Pancreas (tissue), 10 donors: ENCODE results near the gene PPP2R3C. TPM values are rescaled to one million over a fixed set of nuclear protein-coding genes. Genes with fewer than 3 reads are reported as not detected.
A peak's percentile ranks its signal among the peaks of the same experiment; 100 is the strongest.
"Not testable (repeated sequence)": the region's sequence is repeated elsewhere in the genome, so short reads cannot be mapped to it uniquely, and the experiment has no call there.

Experiments used
- ATAC-seq, 4 donors: fragments of 200-7000 bp; cut with Tn5 transposase; one replicate each; pipeline versions ENCODE4 v1.8.0 to v1.9.1; 2020; ENCODE audit warnings: mild to moderate bottlenecking in 4 of 4, moderate library complexity in 4 of 4
- DNase-seq, 6 donors: peaks; one replicate each; pipeline ENCODE4 v3.0.0-alpha.2; 2020
- FAIRE-seq: peaks from 2 replicates; lab custom pipeline; 2012; peaks lifted over from hg19 to GRCh38; lab: Jason Lieb, UNC
- H3K27ac ChIP-seq, 4 donors: fragments of 200-600 bp; sonication (generic); 1 replicate in 3 of 4; 2 replicates in 1 of 4; pipeline versions ENCODE4 v1.5.0 to v1.8.0; 2020
- H3K27me3 ChIP-seq, 4 donors: fragments of 200-600 bp; one replicate each; pipeline ENCODE4 v1.8.0; 2021
- H3K36me3 ChIP-seq, 3 donors: fragments of 200-600 bp; sonication (generic) in 1 of 3; one replicate each; pipeline versions ENCODE4 v1.5.0 to v1.8.0; 2020 to 2021
- H3K4me1 ChIP-seq, 3 donors: fragments of 200-600 bp; one replicate each; pipeline ENCODE4 v1.8.0; 2021
- H3K4me3 ChIP-seq, 4 donors: fragments of 200-600 bp; sonication (generic) in 2 of 4; one replicate each; pipeline versions ENCODE4 v1.5.0 to v1.8.0; 2020 to 2021
- H3K9me3 ChIP-seq, 4 donors: fragments of 200-600 bp; one replicate each; pipeline ENCODE4 v1.8.0; 2021
- CTCF ChIP-seq, 4 donors: fragments of 200-600 bp; sonication (generic) in 3 of 4; IDR thresholded peaks; one replicate each; pipeline versions ENCODE4 v1.5.0 to v1.8.0; 2021; ENCODE audit warnings: antibody characterized with exemption in 4 of 4
- WGBS, 2 donors: extraction: QIAGEN DNeasy Blood & Tissue Kit; methylation state at CpG; one replicate each; pipeline ENCODE4 v1.1.7; 2013; 5-methylcytosine and 5-hydroxymethylcytosine counted together
- intact Hi-C, 3 donors: fragments of 100-400 bp; cut with DNase I; formaldehyde crosslinking; loops; one replicate each; pipeline versions ENCODE4 v1.11.1 to v1.14.2; 2022
- polyA plus RNA-seq, 2 donors: library from polyadenylated mRNA; stranded (reverse); fragments of 200-250 nt; gene quantifications; one replicate each; pipeline ENCODE4 v1.2.3, GENCODE V29; 2013
- total RNA-seq, 6 donors: library from RNA; stranded (reverse); fragmentation: NEBNext Ultra II Directional in 4 of 6; extraction: Animal tissue kit (Norgen Biotek cat#: 25700) in 4 of 6; gene quantifications; one replicate each; pipeline versions ENCODE4 v1.2.1 to v1.2.4, GENCODE V29; 2021 to 2023
- donor health status: healthy with polysubstance abuse.
- donor health status: DM: no; HTN: no; CAD: no; lungs with moderate emphysema.
- donor health status: DM: no; HTN: no; CAD: no.
- donor health status: control.
- donor health status: control.
- donor health status: Bipolar disorder and iron deficiency.
- donor health status: DM: yes; HTN: yes; CAD: no.
- donor health status: DM: no; HTN: no; CAD: no.
- donor health status: DM: no; HTN: no; CAD: no.
- donor health status: DM: yes; HTN: yes; CAD: no.

Gene PPP2R3C
- total and polyA plus RNA-seq, 8 donors: 6.0 to 18.0 (median 8.3) TPM

- Histone ChIP-seq H3K27ac (peak overlapping the region in 1 of 4 donors; percentile 17), H3K4me3 (no peak overlapping the region), H3K36me3 (no peaks in the 10 kb centered on the region), H3K27me3 (no peaks in the 10 kb centered on the region), H3K4me1 (peaks cover 5 to 30% (median 9%) of the 10 kb centered on the region in 3 donors), H3K9me3 (no peaks in the 10 kb centered on the region)
- no peak for FAIRE-seq
- ATAC-seq: peak in 3 of 4 donors; percentile 48 to 80 (median 49)
- intact Hi-C loops: no loop called here
- 26 to 41% methylated on average over 1 of the region's 1 CpG for WGBS, 2 donors
- TF ChIP-seq CTCF (IDR thresholded peaks at IDR 0.05): no peak
- DNase-seq: no peak
Measured at GRCh38 chr14:35155962-35156361, 34.2 kb upstream of the PPP2R3C start.

- Histone ChIP-seq H3K4me3 (no peak overlapping the region), H3K4me1 (peaks cover 0 to 14% (median 5%) of the 10 kb centered on the region in 3 donors), H3K27ac (no peak overlapping the region), H3K27me3 (no peaks in the 10 kb centered on the region), H3K36me3 (no peaks in the 10 kb centered on the region), H3K9me3 (no peaks in the 10 kb centered on the region)
- no peak for ATAC-seq
- no peak for TF ChIP-seq CTCF (IDR thresholded peaks at IDR 0.05)
- intact Hi-C loops: no loop called here
- no peak for DNase-seq
- 65 to 83% methylated on average over 2 of the region's 2 CpGs for WGBS, 2 donors
- no peak for FAIRE-seq
Measured at GRCh38 chr14:35154016-35154415, 32.2 kb upstream of the PPP2R3C start.

GRCh38 chr14:35152531-35152930 is 30.7 kb upstream of the PPP2R3C start:
- H3K4me1 ChIP-seq: peaks cover 0 to 13% (median 5%) of the 10 kb centered on the region in 3 donors
- ATAC-seq, H3K36me3 ChIP-seq, intact Hi-C loops, H3K9me3 ChIP-seq, H3K4me3 ChIP-seq, FAIRE-seq, H3K27ac ChIP-seq, H3K27me3 ChIP-seq: not testable (repeated sequence)
- WGBS, 2 donors: 98 to 99% methylated on average over 29 to 35 of the region's 35 CpGs
- peak in 1 of 6 donors; percentile 57 for DNase-seq

GRCh38 chr14:35149239-35149638 is 27.4 kb upstream of the PPP2R3C start:
- no peak overlapping the region for H3K27ac ChIP-seq
- H3K27me3 ChIP-seq: no peaks in the 10 kb centered on the region
- FAIRE-seq: no peak
- H3K36me3 ChIP-seq: no peaks in the 10 kb centered on the region
- no peak for ATAC-seq
- H3K9me3 ChIP-seq: no peaks in the 10 kb centered on the region
- no peak for TF ChIP-seq CTCF (IDR thresholded peaks at IDR 0.05)
- no peak for DNase-seq
- intact Hi-C loops: no loop called here
- 96% methylated on average over 4 of the region's 4 CpGs for WGBS, 2 donors
- H3K4me3 ChIP-seq: no peak overlapping the region
- H3K4me1 ChIP-seq: no peaks in the 10 kb centered on the region

GRCh38 chr14:35147711-35148110 is 25.9 kb upstream of the PPP2R3C start:
- Histone ChIP-seq H3K9me3 (no peaks in the 10 kb centered on the region), H3K4me1 (no peaks in the 10 kb centered on the region), H3K36me3 (no peaks in the 10 kb centered on the region), H3K27me3 (no peaks in the 10 kb centered on the region), H3K27ac (no peak overlapping the region), H3K4me3 (no peak overlapping the region)
- no peak for FAIRE-seq
- no peak for DNase-seq
- 76 to 79% methylated on average over 3 of the region's 3 CpGs for WGBS, 2 donors
- ATAC-seq: no peak
- TF ChIP-seq CTCF (IDR thresholded peaks at IDR 0.05): no peak
- intact Hi-C loops: no loop called here
